ENCODE results near the gene TNFRSF4.

The TNFRSF4 gene

GRCh38 chr1:1191734-1192133 lies 22.2 kb downstream of the TNFRSF4 start:
- Histone ChIP-seq H3K36me3 (ENCODE audit: insufficient read depth, low read length) (no peaks in the 10 kb centered on the region), H3K9ac (ENCODE audit: low read depth, low read length) (no peak overlapping the region), H3K4me1 (ENCODE audit: control insufficient read depth, insufficient read depth, low read length) (no peaks in the 10 kb centered on the region), H3K27me3 (ENCODE audit: control insufficient read depth, insufficient read depth, low read length) (peaks cover 11% of the 10 kb centered on the region), H3K4me2 (ENCODE audit: low read length) (no peak overlapping the region), H3K9me3 (replicated peaks; ENCODE audit: low read length) (no peaks in the 10 kb centered on the region), H3K4me3 (ENCODE audit: low read length) (no peak overlapping the region)

GRCh38 chr1:1189111-1189510 lies 24.8 kb downstream of the TNFRSF4 start:
- H3K4me3 ChIP-seq (ENCODE audit: low read length): no peak overlapping the region
- H3K4me2 ChIP-seq (ENCODE audit: low read length): no peak overlapping the region

GRCh38 chr1:1187938-1188337 lies 26.0 kb downstream of the TNFRSF4 start:
- Histone ChIP-seq H3K4me3 (ENCODE audit: low read length) (no peak overlapping the region), H3K27me3 (ENCODE audit: control insufficient read depth, insufficient read depth, low read length) (peaks cover 17% of the 10 kb centered on the region), H3K4me1 (ENCODE audit: control insufficient read depth, insufficient read depth, low read length) (peaks cover 6% of the 10 kb centered on the region), H3K4me2 (ENCODE audit: low read length) (no peak overlapping the region), H3K9ac (ENCODE audit: low read depth, low read length) (no peak overlapping the region), H3K9me3 (replicated peaks; ENCODE audit: low read length) (no peaks in the 10 kb centered on the region), H3K36me3 (ENCODE audit: insufficient read depth, low read length) (no peaks in the 10 kb centered on the region)

More at GRCh38 chr1:1189111-1189510, 24.8 kb downstream of the TNFRSF4 start:
- H3K36me3 ChIP-seq (ENCODE audit: insufficient read depth, low read length): no peaks in the 10 kb centered on the region
- no peak overlapping the region for H3K9ac ChIP-seq (ENCODE audit: low read depth, low read length)
- no peaks in the 10 kb centered on the region for H3K9me3 ChIP-seq (replicated peaks; ENCODE audit: low read length)
- peaks cover 17% of the 10 kb centered on the region for H3K27me3 ChIP-seq (ENCODE audit: control insufficient read depth, insufficient read depth, low read length)
- peaks cover 6% of the 10 kb centered on the region for H3K4me1 ChIP-seq (ENCODE audit: control insufficient read depth, insufficient read depth, low read length)

DNA sequence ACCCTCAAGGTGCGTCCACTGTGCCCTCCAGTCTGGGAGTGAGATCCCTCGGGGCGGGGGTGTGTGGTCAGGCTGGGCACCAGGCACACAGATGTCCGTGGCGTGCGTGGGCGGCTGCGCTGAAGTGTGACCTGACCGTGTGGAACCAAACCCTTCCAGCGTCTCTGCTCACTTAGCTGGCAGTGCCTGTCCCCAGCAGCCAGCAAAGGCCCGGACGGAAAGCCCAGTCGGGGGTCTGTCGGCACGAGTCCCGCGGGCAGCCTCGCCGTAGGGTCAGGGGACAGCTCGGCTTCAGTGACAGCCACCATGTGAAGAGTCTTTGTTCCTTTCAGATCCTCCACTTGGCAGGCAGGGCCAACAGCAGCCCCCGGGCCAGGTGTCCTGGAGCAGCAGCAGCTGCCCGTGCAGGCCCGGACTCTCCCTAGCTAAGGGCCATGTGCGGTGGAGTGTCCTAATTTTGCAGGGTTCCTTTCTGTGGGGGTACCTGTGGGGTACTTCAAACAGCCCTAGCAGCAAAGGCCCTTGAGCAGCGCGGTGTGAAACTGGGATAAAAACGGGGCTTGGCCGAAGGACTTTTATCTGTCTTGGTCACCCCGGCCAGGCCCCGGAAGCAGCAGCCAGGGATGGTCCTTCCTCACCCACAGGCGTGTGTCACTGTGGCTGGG lies 28.7 kb downstream of the TNFRSF4 start:
- Histone ChIP-seq H3K4me1 (ENCODE audit: control insufficient read depth, insufficient read depth, low read length) (peaks cover 6% of the 10 kb centered on the region), H3K9me3 (replicated peaks; ENCODE audit: low read length) (no peaks in the 10 kb centered on the region), H3K27me3 (ENCODE audit: control insufficient read depth, insufficient read depth, low read length) (peaks cover 21% of the 10 kb centered on the region), H3K36me3 (ENCODE audit: insufficient read depth, low read length) (no peaks in the 10 kb centered on the region), H3K4me2 (ENCODE audit: low read length) (no peak overlapping the region), H3K4me3 (ENCODE audit: low read length) (no peak overlapping the region), H3K9ac (ENCODE audit: low read depth, low read length) (no peak overlapping the region)

GRCh38 chr1:1183833-1184775 lies 29.8 kb downstream of the TNFRSF4 start:
- H3K4me1 ChIP-seq (ENCODE audit: control insufficient read depth, insufficient read depth, low read length): peaks cover 6% of the 10 kb centered on the region
- H3K4me3 ChIP-seq (ENCODE audit: low read length): no peak overlapping the region
- H3K27me3 ChIP-seq (ENCODE audit: control insufficient read depth, insufficient read depth, low read length): peaks cover 17% of the 10 kb centered on the region
- no peak overlapping the region for H3K4me2 ChIP-seq (ENCODE audit: low read length)
- H3K36me3 ChIP-seq (ENCODE audit: insufficient read depth, low read length): no peaks in the 10 kb centered on the region
- H3K9me3 ChIP-seq (replicated peaks; ENCODE audit: low read length): no peaks in the 10 kb centered on the region
- no peak overlapping the region for H3K9ac ChIP-seq (ENCODE audit: low read depth, low read length)

DNA sequence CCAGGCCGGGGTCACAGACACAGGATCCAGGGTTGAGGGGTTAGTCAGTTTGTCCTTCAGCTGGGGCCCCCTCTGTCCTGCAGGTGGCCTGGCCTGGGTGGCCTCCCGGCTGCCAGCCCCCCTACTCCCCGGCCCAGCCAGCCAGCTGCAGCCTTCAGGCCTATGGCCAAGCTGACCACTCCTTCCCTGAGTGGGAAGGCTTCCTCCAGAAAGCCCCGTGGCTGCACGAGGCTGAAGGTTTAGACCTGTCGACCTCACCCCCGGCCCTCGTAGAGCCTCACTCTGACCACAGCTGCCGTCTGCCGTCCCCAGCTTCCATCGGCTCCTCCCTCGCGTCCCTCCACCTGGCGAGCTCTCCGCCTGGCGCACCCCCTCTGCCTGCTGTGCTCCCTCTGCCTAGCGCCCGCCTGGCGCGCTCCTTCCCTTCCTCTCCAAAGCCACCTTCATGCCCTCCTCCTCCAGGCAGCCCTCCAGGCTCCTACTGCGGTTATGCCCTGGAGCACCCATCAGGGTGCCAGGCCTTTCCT lies 30.7 kb downstream of the TNFRSF4 start:
- H3K9ac ChIP-seq (ENCODE audit: low read depth, low read length): no peak overlapping the region
- peaks cover 6% of the 10 kb centered on the region for H3K4me1 ChIP-seq (ENCODE audit: control insufficient read depth, insufficient read depth, low read length)
- no peaks in the 10 kb centered on the region for H3K9me3 ChIP-seq (replicated peaks; ENCODE audit: low read length)
- no peaks in the 10 kb centered on the region for H3K36me3 ChIP-seq (ENCODE audit: insufficient read depth, low read length)
- H3K4me3 ChIP-seq (ENCODE audit: low read length): no peak overlapping the region
- peaks cover 12% of the 10 kb centered on the region for H3K27me3 ChIP-seq (ENCODE audit: control insufficient read depth, insufficient read depth, low read length)
- H3K4me2 ChIP-seq (ENCODE audit: low read length): no peak overlapping the region

DNA sequence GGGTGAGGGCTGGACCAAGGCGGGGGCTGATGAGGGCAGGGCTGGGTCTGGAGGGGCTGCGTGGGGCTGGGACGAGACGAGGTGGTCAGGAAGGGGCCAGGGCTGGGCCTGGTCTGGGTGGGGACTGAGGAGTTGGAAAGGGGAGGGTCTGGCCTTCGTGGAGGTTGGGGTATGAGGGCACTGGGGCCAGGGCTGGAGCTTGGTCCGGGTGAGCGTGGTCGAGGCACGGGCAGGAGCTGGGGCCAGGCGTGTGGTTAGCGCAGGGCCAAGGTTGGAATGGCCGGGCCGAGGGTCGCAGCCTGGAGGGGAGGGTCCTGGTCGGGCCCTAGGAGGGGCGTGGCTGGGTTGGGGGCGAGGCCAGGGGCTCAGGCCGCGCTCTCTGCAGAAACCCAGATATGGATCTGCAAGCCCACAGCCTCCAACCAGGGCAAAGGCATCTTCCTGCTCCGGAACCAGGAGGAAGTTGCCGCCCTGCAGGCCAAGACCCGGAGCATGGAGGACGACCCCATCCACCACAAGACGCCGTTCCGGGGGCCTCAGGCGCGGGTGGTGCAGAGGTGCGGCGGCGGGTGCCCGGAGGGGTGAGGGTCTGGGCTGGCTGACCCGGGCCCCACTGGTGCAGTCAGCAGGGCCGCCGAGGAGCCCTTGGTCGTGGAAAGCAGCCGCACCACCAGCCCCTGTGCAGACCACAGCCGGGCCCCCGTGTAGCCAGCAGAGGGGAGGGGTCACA lies 31.3 kb downstream of the TNFRSF4 start:
- peaks cover 16% of the 10 kb centered on the region for H3K27me3 ChIP-seq (ENCODE audit: control insufficient read depth, insufficient read depth, low read length)
- H3K36me3 ChIP-seq (ENCODE audit: insufficient read depth, low read length): no peaks in the 10 kb centered on the region
- H3K4me3 ChIP-seq (ENCODE audit: low read length): no peak overlapping the region
- H3K9ac ChIP-seq (ENCODE audit: low read depth, low read length): no peak overlapping the region
- peaks cover 6% of the 10 kb centered on the region for H3K4me1 ChIP-seq (ENCODE audit: control insufficient read depth, insufficient read depth, low read length)
- H3K4me2 ChIP-seq (ENCODE audit: low read length): no peak overlapping the region
- H3K9me3 ChIP-seq (replicated peaks; ENCODE audit: low read length): no peaks in the 10 kb centered on the region

DNA sequence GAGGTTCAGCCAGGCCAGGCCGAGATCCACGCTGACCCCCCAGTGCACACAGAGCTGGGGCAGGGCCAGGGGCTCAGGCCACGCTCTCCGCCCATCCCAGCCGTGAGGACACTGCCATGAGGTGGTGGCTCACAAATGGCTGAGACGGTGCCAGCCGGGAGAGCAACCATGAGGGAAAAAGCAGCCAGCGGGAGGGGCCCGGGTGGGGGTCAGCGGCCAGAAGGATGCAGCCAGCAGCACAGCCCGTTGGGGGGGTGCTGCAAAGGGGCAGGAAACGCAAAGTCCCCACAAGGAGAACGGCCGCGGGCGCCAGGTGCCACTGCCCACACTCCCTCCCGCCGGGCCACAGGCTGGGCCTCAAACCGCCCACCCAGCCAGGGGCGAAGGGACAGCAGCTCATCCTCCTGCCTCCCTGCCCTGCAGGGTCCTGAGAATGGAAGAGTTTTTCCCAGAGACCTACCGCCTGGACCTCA lies 32.0 kb downstream of the TNFRSF4 start:
- Histone ChIP-seq H3K4me3 (ENCODE audit: low read length) (no peak overlapping the region), H3K36me3 (ENCODE audit: insufficient read depth, low read length) (no peaks in the 10 kb centered on the region), H3K9me3 (replicated peaks; ENCODE audit: low read length) (no peaks in the 10 kb centered on the region), H3K9ac (ENCODE audit: low read depth, low read length) (no peak overlapping the region), H3K4me1 (ENCODE audit: control insufficient read depth, insufficient read depth, low read length) (peaks cover 6% of the 10 kb centered on the region), H3K27me3 (ENCODE audit: control insufficient read depth, insufficient read depth, low read length) (peaks cover 20% of the 10 kb centered on the region), H3K4me2 (ENCODE audit: low read length) (no peak overlapping the region)

DNA sequence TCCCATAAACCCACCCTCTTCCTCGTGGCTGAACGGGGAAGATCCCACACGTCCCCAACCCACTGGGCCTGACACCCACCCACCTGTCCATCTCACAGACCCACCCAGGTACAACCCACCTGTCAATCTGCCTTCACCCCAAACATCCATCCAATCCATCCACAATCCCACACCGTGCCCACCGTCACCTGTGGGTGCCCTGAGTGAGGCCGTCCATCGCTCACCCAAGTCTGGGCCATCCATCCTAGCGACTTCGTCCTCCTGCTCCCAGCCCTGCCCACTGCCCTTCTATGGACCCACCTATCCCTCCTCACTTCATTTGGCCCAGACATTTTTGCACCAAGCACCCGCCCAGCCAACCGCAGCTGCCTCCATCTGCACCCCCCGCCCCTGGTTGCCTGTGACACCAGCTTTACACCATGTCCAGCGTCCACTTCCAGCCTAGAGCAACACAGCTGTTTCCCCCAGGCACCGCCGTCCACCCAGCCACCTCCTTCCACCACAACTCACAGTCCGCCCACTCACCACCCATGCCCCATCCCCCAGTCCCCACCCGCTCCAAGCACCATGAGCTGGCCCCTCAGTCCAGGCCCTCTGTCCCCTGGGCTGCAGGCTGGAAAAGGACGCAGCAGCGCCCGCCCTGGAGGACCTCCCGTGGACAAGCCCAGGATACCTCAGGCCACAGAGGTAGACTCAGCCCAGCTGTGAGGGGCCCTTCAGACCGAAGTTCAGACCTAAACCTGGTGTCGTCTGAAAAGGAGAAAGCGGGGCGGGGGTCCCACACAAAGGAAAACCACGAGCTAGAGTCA lies 32.6 kb downstream of the TNFRSF4 start:
- Histone ChIP-seq H3K27me3 (ENCODE audit: control insufficient read depth, insufficient read depth, low read length) (peaks cover 27% of the 10 kb centered on the region), H3K36me3 (ENCODE audit: insufficient read depth, low read length) (no peaks in the 10 kb centered on the region), H3K4me3 (ENCODE audit: low read length) (no peak overlapping the region), H3K9me3 (replicated peaks; ENCODE audit: low read length) (no peaks in the 10 kb centered on the region), H3K4me2 (ENCODE audit: low read length) (no peak overlapping the region), H3K9ac (ENCODE audit: low read depth, low read length) (no peak overlapping the region), H3K4me1 (ENCODE audit: control insufficient read depth, insufficient read depth, low read length) (peaks cover 6% of the 10 kb centered on the region)

- Histone ChIP-seq H3K9ac (ENCODE audit: low read depth, low read length) (no peak overlapping the region), H3K36me3 (ENCODE audit: insufficient read depth, low read length) (no peaks in the 10 kb centered on the region), H3K4me2 (ENCODE audit: low read length) (no peak overlapping the region), H3K9me3 (replicated peaks; ENCODE audit: low read length) (no peaks in the 10 kb centered on the region), H3K4me3 (ENCODE audit: low read length) (no peak overlapping the region), H3K4me1 (ENCODE audit: control insufficient read depth, insufficient read depth, low read length) (peaks cover 2% of the 10 kb centered on the region), H3K27me3 (ENCODE audit: control insufficient read depth, insufficient read depth, low read length) (peaks cover 30% of the 10 kb centered on the region)
Measured at GRCh38 chr1:1179983-1180861, 33.7 kb downstream of the TNFRSF4 start.
